ENCODE measurements around the gene SH3RF3. TPM values are rescaled to one million over a fixed set of nuclear protein-coding genes. Genes with fewer than 3 reads are reported as not detected.

The SH3RF3 gene
- total RNA-seq, 2 donors from 2014 or later = 1.3 to 5.6 TPM

DNA sequence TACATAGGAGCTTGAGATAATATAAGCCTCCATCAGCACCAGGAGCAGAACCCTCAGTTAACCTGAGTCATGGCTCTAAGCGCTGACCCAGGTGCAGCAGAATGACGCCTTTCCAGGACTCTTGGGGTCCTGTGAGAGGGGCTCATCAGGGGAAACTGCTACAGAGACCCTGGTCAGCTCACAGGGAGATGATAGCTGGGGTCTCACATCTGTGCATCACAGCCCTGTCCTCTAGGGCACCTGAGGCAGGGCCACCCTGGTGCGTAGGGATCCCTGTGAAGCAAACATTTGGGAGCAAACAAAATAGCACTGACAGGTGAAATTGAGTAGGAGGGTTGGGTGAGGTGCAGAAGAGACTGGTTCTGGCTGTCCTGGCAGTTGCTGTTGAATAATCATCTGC lies 219.2 kb downstream of the SH3RF3 start:
- H3K27me3 ChIP-seq = no peaks in the 10 kb centered on the region
- ATAC-seq = no peak
- DNase-seq = no peak
- H3K4me1 ChIP-seq = peaks cover 11% of the 10 kb centered on the region
- no peak overlapping the region for H3K27ac ChIP-seq
- no peaks in the 10 kb centered on the region for H3K36me3 ChIP-seq (replicated peaks in 1 of 2; ENCODE audit: insufficient read depth in 1 of 2, low read depth in 2 of 2)
- TF ChIP-seq CTCF (IDR thresholded peaks at IDR 0.05) (no peak), POLR2A (IDR thresholded peaks at IDR 0.05) (no peak)
- H3K4me3 ChIP-seq = no peak overlapping the region
- H3K9me3 ChIP-seq = no peaks in the 10 kb centered on the region
- intact Hi-C loops (cut with DNase I) = no loop called here
- WGBS, 2 donors = 86% methylated on average over 1 to 3 of the region's 3 CpGs

GRCh38 chr2:109348671-109349502 lies 219.9 kb downstream of the SH3RF3 start:
- Histone ChIP-seq H3K27ac (no peak overlapping the region), H3K36me3 (replicated peaks in 1 of 2; ENCODE audit: insufficient read depth in 1 of 2, low read depth in 2 of 2) (no peaks in the 10 kb centered on the region), H3K4me3 (no peak overlapping the region), H3K27me3 (no peaks in the 10 kb centered on the region), H3K9me3 (no peaks in the 10 kb centered on the region), H3K4me1 (peaks cover 11% of the 10 kb centered on the region)
- intact Hi-C loops (cut with DNase I) = no loop called here
- WGBS, 2 donors = 65 to 69% methylated on average over 13 of the region's 13 CpGs
- TF ChIP-seq POLR2A (IDR thresholded peaks at IDR 0.05) = no peak
- TF ChIP-seq CTCF (IDR thresholded peaks at IDR 0.05) = no peak
- no peak for ATAC-seq
- DNase-seq = no peak

DNA sequence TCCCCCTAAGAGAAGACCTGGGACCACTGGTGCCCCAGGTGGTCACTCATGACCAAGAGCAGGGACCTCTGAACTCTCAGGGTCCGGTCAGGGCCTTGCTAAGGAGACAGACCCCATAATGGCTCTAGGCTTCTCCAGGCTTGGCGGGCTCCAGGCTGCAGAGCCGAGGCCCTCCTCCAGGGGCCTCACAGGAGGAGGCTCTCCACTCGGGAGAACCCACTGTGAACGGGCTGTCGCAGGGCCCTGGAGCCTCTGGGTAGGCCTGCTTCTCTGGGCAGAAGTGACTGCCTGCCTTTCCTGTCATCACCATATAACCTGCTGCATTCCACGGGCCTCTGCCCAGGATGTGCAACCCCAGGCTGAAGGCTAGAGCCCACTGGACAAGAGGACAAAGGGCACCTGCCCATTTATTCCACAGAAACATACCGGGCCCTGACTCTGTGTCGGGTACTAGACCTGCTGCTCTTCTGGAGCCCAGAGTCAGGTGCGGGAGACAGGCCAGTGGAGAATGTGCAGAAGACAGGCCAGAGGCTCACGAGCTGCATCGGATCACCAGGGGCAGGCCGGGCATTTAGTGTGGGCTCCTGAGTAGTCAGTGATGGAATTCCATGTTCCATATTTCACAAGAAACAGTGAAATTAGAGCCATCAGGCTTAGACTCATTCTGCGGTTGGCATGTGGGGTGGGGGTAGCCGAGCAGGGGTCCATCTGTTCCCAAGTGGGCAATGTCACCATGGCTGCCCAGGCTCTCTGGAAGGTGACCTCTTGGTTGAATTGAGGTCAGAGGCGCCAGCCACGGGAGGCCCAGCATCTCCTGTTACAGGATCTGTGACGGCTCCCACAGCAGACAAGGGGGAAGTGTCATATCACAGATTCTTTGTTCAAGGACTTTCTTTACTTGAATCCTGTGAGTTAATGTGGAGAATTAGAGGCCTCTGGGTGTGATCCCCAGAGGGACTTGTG lies 220.8 kb downstream of the SH3RF3 start:
- Histone ChIP-seq H3K27me3 (no peaks in the 10 kb centered on the region), H3K9me3 (no peaks in the 10 kb centered on the region), H3K36me3 (replicated peaks in 1 of 2; ENCODE audit: insufficient read depth in 1 of 2, low read depth in 2 of 2) (no peaks in the 10 kb centered on the region), H3K4me3 (no peak overlapping the region), H3K27ac (no peak overlapping the region), H3K4me1 (peaks cover 11% of the 10 kb centered on the region)
- ATAC-seq = no peak
- TF ChIP-seq POLR2A (IDR thresholded peaks at IDR 0.05) (no peak), CTCF (IDR thresholded peaks at IDR 0.05) (no peak)
- DNase-seq = no peak
- intact Hi-C loops (cut with DNase I) = no loop called here
- 70 to 86% methylated on average over 6 to 18 of the region's 18 CpGs for WGBS, 2 donors

DNA sequence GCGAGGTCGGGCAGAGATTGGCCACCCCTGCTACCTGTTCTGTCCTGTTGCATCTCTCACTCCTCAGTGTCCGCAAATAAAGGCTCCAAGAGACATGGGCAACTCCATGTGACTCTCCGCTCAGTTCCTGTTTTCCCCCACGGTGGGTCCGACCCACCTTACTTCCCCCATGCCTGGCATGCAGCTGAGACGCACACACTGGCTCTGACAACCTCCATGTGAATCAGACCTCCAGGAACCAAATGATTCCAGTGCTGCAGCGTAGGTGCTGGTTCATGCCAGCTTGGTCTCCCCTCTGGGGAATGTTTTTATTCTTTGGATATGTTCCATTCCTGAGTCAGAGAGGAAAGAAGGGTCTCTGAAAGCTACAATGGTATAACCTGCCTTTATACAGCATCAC lies 221.5 kb downstream of the SH3RF3 start:
- no peaks in the 10 kb centered on the region for H3K9me3 ChIP-seq
- no peak overlapping the region for H3K4me3 ChIP-seq
- no peaks in the 10 kb centered on the region for H3K27me3 ChIP-seq
- 84 to 90% methylated on average over 7 to 8 of the region's 8 CpGs for WGBS, 2 donors
- no peaks in the 10 kb centered on the region for H3K36me3 ChIP-seq (replicated peaks in 1 of 2; ENCODE audit: insufficient read depth in 1 of 2, low read depth in 2 of 2)
- ATAC-seq (no peak), DNase-seq (no peak)
- no peak for TF ChIP-seq POLR2A (IDR thresholded peaks at IDR 0.05)
- no peak for TF ChIP-seq CTCF (IDR thresholded peaks at IDR 0.05)
- peaks cover 11% of the 10 kb centered on the region for H3K4me1 ChIP-seq
- H3K27ac ChIP-seq = no peak overlapping the region
- intact Hi-C loops (cut with DNase I) = no loop called here
